ENCODE data around the gene ZFTA. TPM values are rescaled to one million over a fixed set of nuclear protein-coding genes. Genes with fewer than 3 reads are reported as not detected.

Gene ZFTA
- total and polyA plus RNA-seq, 10 donors, result 3.8 to 16.9 (median 9.2) TPM

DNA sequence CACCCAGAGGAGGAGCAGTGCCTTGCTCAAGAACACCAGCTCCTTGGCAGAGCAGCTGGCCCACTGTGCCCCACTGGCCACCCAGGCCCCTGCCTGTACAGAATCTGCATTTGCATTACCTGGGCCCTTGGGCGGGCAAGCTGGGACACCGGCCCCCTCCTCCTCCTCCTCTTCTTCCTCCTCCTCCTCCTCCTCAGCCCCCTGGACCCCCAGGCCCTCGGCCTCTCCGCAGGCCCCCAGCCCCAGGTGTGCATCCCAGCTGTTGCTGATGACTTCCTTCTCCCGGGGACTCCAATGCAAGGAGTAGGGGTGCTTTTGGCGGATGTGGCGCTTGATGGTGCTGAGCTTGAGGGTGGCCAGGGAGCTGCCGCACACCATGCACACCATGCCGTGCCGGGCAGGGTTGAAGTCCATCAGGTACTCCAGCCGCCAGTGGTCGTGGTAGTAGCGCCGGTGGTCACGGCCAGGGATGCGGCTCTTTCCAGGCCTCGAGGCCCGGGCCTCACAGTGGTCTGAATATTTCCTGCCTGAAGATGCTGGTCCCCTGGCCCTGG, 2.8 kb downstream of the ZFTA start:
- TF ChIP-seq CTCF (IDR thresholded peaks at IDR 0.05 in 8 of 11, conservative IDR thresholded peaks at IDR 0.05 in 3 of 11), result no peak
- no peak for TF ChIP-seq POLR2AphosphoS5 (IDR thresholded peaks at IDR 0.05)
- TF ChIP-seq POLR2A (IDR thresholded peaks at IDR 0.05), result no peak
- DNase-seq, result no peak
- peaks cover 8 to 56% (median 25%) of the 10 kb centered on the region in 6 donors for H3K4me1 ChIP-seq
- peaks cover 0 to 21% (median 14%) of the 10 kb centered on the region in 7 donors for H3K27me3 ChIP-seq (replicated peaks in 1 of 7)
- WGBS, 5 donors, result 83 to 91% (median 87%) methylated on average over 17 to 18 of the region's 18 CpGs
- no peaks in the 10 kb centered on the region for H3K9me3 ChIP-seq
- intact Hi-C loops (cut with DNase I; ENCODE audit: low total_unique reads), result loop anchor here (5.0 kb wide), 1 partner anchor 387 kb away; no protein-coding TSS in a partner anchor
- no peak overlapping the region for H3K4me3 ChIP-seq
- no peak overlapping the region for H3K27ac ChIP-seq
- H3K36me3 ChIP-seq, result peaks cover 0 to 27% (median 0%) of the 10 kb centered on the region in 6 donors

GRCh38 chr11:63764679-63765647, 3.6 kb downstream of the ZFTA start:
- no peak for DNase-seq
- peaks cover 7 to 48% (median 23%) of the 10 kb centered on the region in 6 donors for H3K4me1 ChIP-seq
- H3K36me3 ChIP-seq, result peaks cover 0 to 35% (median under 1%) of the 10 kb centered on the region in 6 donors
- peak overlapping the region in 2 of 8 donors; percentile 22 to 31 for H3K27ac ChIP-seq
- H3K9me3 ChIP-seq, result no peaks in the 10 kb centered on the region
- no peak overlapping the region for H3K4me3 ChIP-seq
- H3K27me3 ChIP-seq (replicated peaks in 1 of 7), result peaks cover 0 to 14% (median 12%) of the 10 kb centered on the region in 7 donors
- TF ChIP-seq POLR2AphosphoS5 (IDR thresholded peaks at IDR 0.05) (no peak), POLR2A (IDR thresholded peaks at IDR 0.05) (no peak), CTCF (IDR thresholded peaks at IDR 0.05 in 8 of 11, conservative IDR thresholded peaks at IDR 0.05 in 3 of 11) (no peak)
- intact Hi-C loops (cut with DNase I; ENCODE audit: low total_unique reads), result loop anchor here (5.0 kb wide), 1 partner anchor 387 kb away; no protein-coding TSS in a partner anchor
- 77 to 93% (median 90%) methylated on average over 16 to 30 of the region's 30 CpGs for WGBS, 5 donors

DNA sequence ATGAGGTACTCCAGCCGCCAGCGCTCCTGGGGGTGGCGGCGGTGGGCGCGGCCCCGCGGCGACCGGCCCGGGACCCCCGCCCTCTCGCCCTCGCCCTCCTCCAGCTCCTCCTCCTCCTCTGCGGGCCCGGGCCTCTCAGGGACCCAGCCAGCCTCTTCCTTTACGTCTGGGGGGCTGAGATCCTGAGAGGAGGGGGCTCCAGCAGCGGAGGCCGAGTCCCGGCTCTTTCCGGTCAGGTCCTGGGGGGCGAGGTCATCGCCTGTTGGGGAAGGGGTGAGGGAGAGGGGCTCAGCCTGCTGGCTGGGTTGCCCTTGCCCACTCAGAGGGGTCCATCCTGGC, 4.3 kb downstream of the ZFTA start:
- H3K4me3 ChIP-seq, result no peak overlapping the region
- TF ChIP-seq POLR2A (IDR thresholded peaks at IDR 0.05) (no peak), POLR2AphosphoS5 (IDR thresholded peaks at IDR 0.05) (no peak), CTCF (IDR thresholded peaks at IDR 0.05 in 8 of 11, conservative IDR thresholded peaks at IDR 0.05 in 3 of 11) (no peak)
- H3K36me3 ChIP-seq, result peaks cover 0 to 41% (median 3%) of the 10 kb centered on the region in 6 donors
- peaks cover 0 to 7% (median 6%) of the 10 kb centered on the region in 7 donors for H3K27me3 ChIP-seq (replicated peaks in 1 of 7)
- WGBS, 5 donors, result 81 to 98% (median 89%) methylated on average over 6 to 23 of the region's 23 CpGs
- H3K4me1 ChIP-seq, result peaks cover under 1 to 42% (median 16%) of the 10 kb centered on the region in 6 donors
- intact Hi-C loops (cut with DNase I; ENCODE audit: low total_unique reads), result no loop called here
- H3K9me3 ChIP-seq, result no peaks in the 10 kb centered on the region
- peak overlapping the region in 3 of 8 donors; percentile 22 to 33 (median 31) for H3K27ac ChIP-seq
- no peak for DNase-seq

Data from spleen (tissue), 11 donors.